Lower lobe of right lung (tissue), 2 donors: ENCODE data around the gene HDAC8. TPM values are rescaled to one million over a fixed set of nuclear protein-coding genes. Genes with fewer than 3 reads are reported as not detected.
A peak's percentile ranks its signal among the peaks of the same experiment; 100 is the strongest.

Source experiments
- ATAC-seq, 2 donors: fragments of 200-7000 bp; cut with Tn5 transposase; one replicate each; pipeline ENCODE4 v1.9.1; 2020 to 2022; ENCODE audit warnings: mild to moderate bottlenecking in 2 of 2, moderate library complexity in 2 of 2
- DNase-seq: peaks from one replicate; pipeline ENCODE4 v3.0.0-alpha.2; 2020
- H3K27ac ChIP-seq: fragments of 200-600 bp; one replicate; pipeline ENCODE4 v1.8.0; 2022
- H3K27me3 ChIP-seq: fragments of 200-600 bp; one replicate; pipeline ENCODE4 v1.8.0; 2022; ENCODE audit warnings: low read depth
- H3K36me3 ChIP-seq: fragments of 200-600 bp; one replicate; pipeline ENCODE4 v1.8.0; 2022; ENCODE audit warnings: mild to moderate bottlenecking
- H3K4me1 ChIP-seq: fragments of 200-600 bp; one replicate; pipeline ENCODE4 v1.8.0; 2022
- H3K4me3 ChIP-seq: fragments of 200-600 bp; one replicate; pipeline ENCODE4 v1.8.0; 2022; ENCODE audit warnings: mild to moderate bottlenecking
- H3K9me3 ChIP-seq: fragments of 200-600 bp; one replicate; pipeline ENCODE4 v1.8.0; 2022
- CTCF ChIP-seq: fragments of 200-600 bp; IDR thresholded peaks from one replicate; pipeline ENCODE4 v1.8.0; 2022; ENCODE audit warnings: antibody characterized with exemption, mild to moderate bottlenecking
- intact Hi-C: fragments of 100-400 bp; cut with DNase I; formaldehyde crosslinking; loops from one replicate; pipeline ENCODE4 v1.11.0; 2022
- total RNA-seq: library from RNA; stranded (reverse); fragmentation: NEBNext Ultra II Directional; extraction: Animal tissue kit (Norgen Biotek cat#: 25700); gene quantifications from one replicate; pipeline ENCODE4 v1.2.1, GENCODE V29; 2021
- donor health status: DM: no; HTN: yes; CAD: no; lungs with severe emphysema.

The HDAC8 gene
- total RNA-seq, 1 donor from 2014 or later, result 26.9 TPM

GRCh38 chrX:72313707-72314641 lies 258.7 kb downstream of the HDAC8 start:
- Histone ChIP-seq H3K36me3 (no peaks in the 10 kb centered on the region), H3K9me3 (no peaks in the 10 kb centered on the region), H3K27me3 (peaks cover 3% of the 10 kb centered on the region), H3K27ac (no peak overlapping the region), H3K4me3 (no peak overlapping the region), H3K4me1 (peaks cover 6% of the 10 kb centered on the region)
- TF ChIP-seq CTCF, result no peak
- intact Hi-C loops, result no loop called here
- no peak for ATAC-seq
- no peak for DNase-seq

GRCh38 chrX:72312311-72312940 lies 260.2 kb downstream of the HDAC8 start:
- H3K9me3 ChIP-seq, result no peaks in the 10 kb centered on the region
- DNase-seq, result no peak

GRCh38 chrX:72309297-72310071 lies 263.2 kb downstream of the HDAC8 start:
- H3K27me3 ChIP-seq, result peaks cover 23% of the 10 kb centered on the region
- peaks cover 22% of the 10 kb centered on the region for H3K4me1 ChIP-seq
- no peaks in the 10 kb centered on the region for H3K9me3 ChIP-seq
- H3K36me3 ChIP-seq, result no peaks in the 10 kb centered on the region
- TF ChIP-seq CTCF, result no peak
- no peak overlapping the region for H3K27ac ChIP-seq
- DNase-seq, result no peak
- H3K4me3 ChIP-seq, result peak overlapping the region; percentile 44
- ATAC-seq, result no peak
- intact Hi-C loops, result no loop called here

More at GRCh38 chrX:72312311-72312940, 260.2 kb downstream of the HDAC8 start:
- no peak for TF ChIP-seq CTCF
- peak; percentile 48 to 63 for ATAC-seq
- H3K27me3 ChIP-seq, result peaks cover 11% of the 10 kb centered on the region
- no peaks in the 10 kb centered on the region for H3K36me3 ChIP-seq
- intact Hi-C loops, result no loop called here
- peaks cover 22% of the 10 kb centered on the region for H3K4me1 ChIP-seq
- H3K4me3 ChIP-seq, result no peak overlapping the region
- no peak overlapping the region for H3K27ac ChIP-seq

- no peaks in the 10 kb centered on the region for H3K9me3 ChIP-seq
- peak overlapping the region; percentile 44 for H3K4me3 ChIP-seq
- H3K4me1 ChIP-seq, result peaks cover 22% of the 10 kb centered on the region
- ATAC-seq, result peak; percentile 68 to 69
- H3K27me3 ChIP-seq, result peaks cover 23% of the 10 kb centered on the region
- H3K36me3 ChIP-seq, result no peaks in the 10 kb centered on the region
- no peak for TF ChIP-seq CTCF
- DNase-seq, result peak; percentile 53
- intact Hi-C loops, result no loop called here
- H3K27ac ChIP-seq, result no peak overlapping the region
Observed at GRCh38 chrX:72308566-72309296, 263.9 kb downstream of the HDAC8 start.

- no peak for DNase-seq
- no peaks in the 10 kb centered on the region for H3K9me3 ChIP-seq
- H3K4me1 ChIP-seq, result peaks cover 22% of the 10 kb centered on the region
- intact Hi-C loops, result no loop called here
- peaks cover 28% of the 10 kb centered on the region for H3K27me3 ChIP-seq
- H3K36me3 ChIP-seq, result no peaks in the 10 kb centered on the region
- TF ChIP-seq CTCF, result no peak
- no peak for ATAC-seq
- no peak overlapping the region for H3K27ac ChIP-seq
- H3K4me3 ChIP-seq, result peak overlapping the region; percentile 44
Observed at GRCh38 chrX:72308209-72308565, 264.5 kb downstream of the HDAC8 start.
